B cell (primary cell): ENCODE measurements around the gene CTRB2.

Experiments
- EZH2 ChIP-seq: IDR thresholded peaks from 2 replicates; pipeline ENCODE4 v1.6.1; 2012; ENCODE audit warnings: borderline replicate concordance, low read depth, mild to moderate bottlenecking, moderate library complexity, low read length; ENCODE audit not compliant: insufficient read depth, poor library complexity, severe bottlenecking
- TF ChIP-seq, protein P1 (sequence below): fragments of 200-600 bp; IDR thresholded peaks from one replicate; pipeline ENCODE4 v1.8.0; 2022; ENCODE audit warnings: antibody characterized with exemption, mild to moderate bottlenecking

GRCh38 chr16:75248142-75248535 lies 41.2 kb upstream of the CTRB2 start:
- TF ChIP-seq, protein P1, sequence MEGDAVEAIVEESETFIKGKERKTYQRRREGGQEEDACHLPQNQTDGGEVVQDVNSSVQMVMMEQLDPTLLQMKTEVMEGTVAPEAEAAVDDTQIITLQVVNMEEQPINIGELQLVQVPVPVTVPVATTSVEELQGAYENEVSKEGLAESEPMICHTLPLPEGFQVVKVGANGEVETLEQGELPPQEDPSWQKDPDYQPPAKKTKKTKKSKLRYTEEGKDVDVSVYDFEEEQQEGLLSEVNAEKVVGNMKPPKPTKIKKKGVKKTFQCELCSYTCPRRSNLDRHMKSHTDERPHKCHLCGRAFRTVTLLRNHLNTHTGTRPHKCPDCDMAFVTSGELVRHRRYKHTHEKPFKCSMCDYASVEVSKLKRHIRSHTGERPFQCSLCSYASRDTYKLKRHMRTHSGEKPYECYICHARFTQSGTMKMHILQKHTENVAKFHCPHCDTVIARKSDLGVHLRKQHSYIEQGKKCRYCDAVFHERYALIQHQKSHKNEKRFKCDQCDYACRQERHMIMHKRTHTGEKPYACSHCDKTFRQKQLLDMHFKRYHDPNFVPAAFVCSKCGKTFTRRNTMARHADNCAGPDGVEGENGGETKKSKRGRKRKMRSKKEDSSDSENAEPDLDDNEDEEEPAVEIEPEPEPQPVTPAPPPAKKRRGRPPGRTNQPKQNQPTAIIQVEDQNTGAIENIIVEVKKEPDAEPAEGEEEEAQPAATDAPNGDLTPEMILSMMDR, result no peak
- TF ChIP-seq EZH2, result no peak
